Neural progenitor cell (in vitro differentiated cells): Measurements from ENCODE around the gene SOS2.

Experiments
- EZH2 ChIP-seq: fragments of 200-600 bp; sonication (generic); IDR thresholded peaks from 2 replicates; pipeline ENCODE4 v1.6.1; 2017; ENCODE audit warnings: antibody characterized with exemption, mild to moderate bottlenecking, moderate library complexity
- EZH2phosphoT487 ChIP-seq: fragments of 200-600 bp; sonication (generic); IDR thresholded peaks from 2 replicates; pipeline ENCODE4 v1.6.1; 2017; ENCODE audit warnings: antibody characterized with exemption
- TF ChIP-seq, protein P1 (sequence below): fragments of 200-600 bp; sonication (generic); IDR thresholded peaks from 2 replicates; pipeline ENCODE4 v1.5.1; 2017; ENCODE audit warnings: antibody characterized with exemption, mild to moderate bottlenecking

DNA sequence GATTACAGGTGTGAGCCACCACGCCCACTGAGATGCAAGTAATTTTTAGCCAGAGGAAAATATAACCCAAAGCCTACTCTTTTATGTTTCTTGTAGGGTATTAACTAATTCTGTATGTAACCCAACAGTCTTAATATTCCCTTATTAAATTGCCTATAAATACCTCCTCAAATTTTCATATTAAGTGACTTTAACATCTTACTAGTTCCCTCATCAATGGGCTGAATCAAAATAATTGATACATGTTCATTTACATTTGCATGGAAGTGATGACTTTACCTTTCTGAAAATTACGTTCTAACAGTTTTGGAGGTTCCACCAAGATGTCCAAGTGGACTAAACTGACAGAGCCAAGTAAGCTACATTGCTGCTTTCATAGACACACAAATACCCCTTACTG lies 3.1 kb downstream of the SOS2 start:
- TF ChIP-seq, protein P1, sequence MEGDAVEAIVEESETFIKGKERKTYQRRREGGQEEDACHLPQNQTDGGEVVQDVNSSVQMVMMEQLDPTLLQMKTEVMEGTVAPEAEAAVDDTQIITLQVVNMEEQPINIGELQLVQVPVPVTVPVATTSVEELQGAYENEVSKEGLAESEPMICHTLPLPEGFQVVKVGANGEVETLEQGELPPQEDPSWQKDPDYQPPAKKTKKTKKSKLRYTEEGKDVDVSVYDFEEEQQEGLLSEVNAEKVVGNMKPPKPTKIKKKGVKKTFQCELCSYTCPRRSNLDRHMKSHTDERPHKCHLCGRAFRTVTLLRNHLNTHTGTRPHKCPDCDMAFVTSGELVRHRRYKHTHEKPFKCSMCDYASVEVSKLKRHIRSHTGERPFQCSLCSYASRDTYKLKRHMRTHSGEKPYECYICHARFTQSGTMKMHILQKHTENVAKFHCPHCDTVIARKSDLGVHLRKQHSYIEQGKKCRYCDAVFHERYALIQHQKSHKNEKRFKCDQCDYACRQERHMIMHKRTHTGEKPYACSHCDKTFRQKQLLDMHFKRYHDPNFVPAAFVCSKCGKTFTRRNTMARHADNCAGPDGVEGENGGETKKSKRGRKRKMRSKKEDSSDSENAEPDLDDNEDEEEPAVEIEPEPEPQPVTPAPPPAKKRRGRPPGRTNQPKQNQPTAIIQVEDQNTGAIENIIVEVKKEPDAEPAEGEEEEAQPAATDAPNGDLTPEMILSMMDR: no peak
- TF ChIP-seq EZH2 (no peak), EZH2phosphoT487 (no peak)
